GM18520 (cell line): ENCODE data around the gene DGKB.
"Not testable (repeated sequence)": the region's sequence is repeated elsewhere in the genome, so short reads cannot be mapped to it uniquely, and the experiment has no call there.

Source experiments
- ATAC-seq: cut with Tn5 transposase; IDR thresholded peaks from one replicate; pipeline ENCODE4 v1.9.1; 2021; ENCODE audit not compliant: unreplicated experiment

Gene DGKB

GRCh38 chr7:14487701-14488395 is 414.7 kb downstream of the DGKB start:
- no peak for ATAC-seq

- ATAC-seq = no peak
Measured at GRCh38 chr7:14483663-14484062, 418.9 kb downstream of the DGKB start.

GRCh38 chr7:14480281-14480680 is 422.3 kb downstream of the DGKB start:
- no peak for ATAC-seq

- ATAC-seq = no peak
Measured at GRCh38 chr7:14478834-14479510, 423.6 kb downstream of the DGKB start.

GRCh38 chr7:14461716-14462115 is 440.8 kb downstream of the DGKB start:
- not testable (repeated sequence) for ATAC-seq

GRCh38 chr7:14458846-14459245 is 443.7 kb downstream of the DGKB start:
- not testable (repeated sequence) for ATAC-seq

GRCh38 chr7:14457568-14458453 is 444.7 kb downstream of the DGKB start:
- no peak for ATAC-seq

- no peak for ATAC-seq
Measured at GRCh38 chr7:14449291-14449690, 453.3 kb downstream of the DGKB start.

GRCh38 chr7:14446829-14447228 is 455.7 kb downstream of the DGKB start:
- ATAC-seq = no peak

- no peak for ATAC-seq
Measured at GRCh38 chr7:14446219-14446618, 456.3 kb downstream of the DGKB start.

GRCh38 chr7:14438366-14438765 is 464.2 kb downstream of the DGKB start:
- ATAC-seq = no peak

GRCh38 chr7:14436878-14437277 is 465.7 kb downstream of the DGKB start:
- ATAC-seq = no peak

GRCh38 chr7:14432924-14433323 is 469.6 kb downstream of the DGKB start:
- ATAC-seq = no peak

- no peak for ATAC-seq
Measured at GRCh38 chr7:14430926-14431325, 471.6 kb downstream of the DGKB start.

GRCh38 chr7:14425559-14425958 is 477.0 kb downstream of the DGKB start:
- ATAC-seq = no peak

GRCh38 chr7:14424675-14425074 is 477.9 kb downstream of the DGKB start:
- ATAC-seq = no peak

GRCh38 chr7:14420768-14421167 is 481.8 kb downstream of the DGKB start:
- ATAC-seq = no peak

- no peak for ATAC-seq
Measured at GRCh38 chr7:14419531-14419930, 483.0 kb downstream of the DGKB start.

- no peak for ATAC-seq
Measured at GRCh38 chr7:14418633-14419032, 483.9 kb downstream of the DGKB start.

- no peak for ATAC-seq
Measured at GRCh38 chr7:14414274-14414986, 488.1 kb downstream of the DGKB start.
